ENCODE measurements around the gene MEIOB.
"Not testable (repeated sequence)": the region's sequence is repeated elsewhere in the genome, so short reads cannot be mapped to it uniquely, and the experiment has no call there.

MEIOB gene

GRCh38 chr16:1810536-1810935, 61.4 kb downstream of the MEIOB start:
- DNase-seq: no peak
- no peak for TF ChIP-seq GATA1 (IDR thresholded peaks at IDR 0.05; ENCODE audit: low read depth, low read length)
- no peak for TF ChIP-seq POLR2A (IDR thresholded peaks at IDR 0.05; ENCODE audit: low read length)

GRCh38 chr16:1810106-1810505, 61.9 kb downstream of the MEIOB start:
- DNase-seq: no peak
- TF ChIP-seq POLR2A (IDR thresholded peaks at IDR 0.05; ENCODE audit: low read length) (no peak), GATA1 (IDR thresholded peaks at IDR 0.05; ENCODE audit: low read depth, low read length) (no peak)

GRCh38 chr16:1809281-1809801, 62.6 kb downstream of the MEIOB start:
- no peak for DNase-seq
- TF ChIP-seq GATA1 (IDR thresholded peaks at IDR 0.05; ENCODE audit: low read depth, low read length): no peak
- TF ChIP-seq POLR2A (IDR thresholded peaks at IDR 0.05; ENCODE audit: low read length): no peak

GRCh38 chr16:1808691-1809090, 63.3 kb downstream of the MEIOB start:
- DNase-seq: no peak
- TF ChIP-seq POLR2A (IDR thresholded peaks at IDR 0.05; ENCODE audit: low read length) (no peak), GATA1 (IDR thresholded peaks at IDR 0.05; ENCODE audit: low read depth, low read length) (no peak)

GRCh38 chr16:1807626-1808025, 64.3 kb downstream of the MEIOB start:
- no peak for DNase-seq
- TF ChIP-seq POLR2A (IDR thresholded peaks at IDR 0.05; ENCODE audit: low read length): no peak
- no peak for TF ChIP-seq GATA1 (IDR thresholded peaks at IDR 0.05; ENCODE audit: low read depth, low read length)

GRCh38 chr16:1800701-1801100, 71.3 kb downstream of the MEIOB start:
- TF ChIP-seq POLR2A (IDR thresholded peaks at IDR 0.05; ENCODE audit: low read length) (no peak), GATA1 (IDR thresholded peaks at IDR 0.05; ENCODE audit: low read depth, low read length) (no peak)
- no peak for DNase-seq

GRCh38 chr16:1799263-1799662, 72.7 kb downstream of the MEIOB start:
- not testable (repeated sequence) for DNase-seq

- no peak for TF ChIP-seq POLR2A (IDR thresholded peaks at IDR 0.05; ENCODE audit: low read length)
- DNase-seq: no peak
These were observed 76.9 kb downstream of the MEIOB start for GRCh38 chr16:1794908-1795666.

GRCh38 chr16:1794221-1794871, 77.6 kb downstream of the MEIOB start:
- no peak for DNase-seq
- TF ChIP-seq POLR2A (IDR thresholded peaks at IDR 0.05; ENCODE audit: low read length): no peak
- no peak for TF ChIP-seq GATA1 (IDR thresholded peaks at IDR 0.05; ENCODE audit: low read depth, low read length)

- no peak for DNase-seq
- TF ChIP-seq GATA1 (IDR thresholded peaks at IDR 0.05; ENCODE audit: low read depth, low read length): no peak
- no peak for TF ChIP-seq POLR2A (IDR thresholded peaks at IDR 0.05; ENCODE audit: low read length)
These were observed 78.3 kb downstream of the MEIOB start, which contains the start of gene IGFALS for GRCh38 chr16:1793578-1794220. IGFALS (minus strand) TSS chr16:1793705; CDS start chr16:1793652, 53 bp downstream.

GRCh38 chr16:1792836-1793577, 79.0 kb downstream of the MEIOB start:
- no peak for DNase-seq
- TF ChIP-seq POLR2A (IDR thresholded peaks at IDR 0.05; ENCODE audit: low read length) (no peak), GATA1 (IDR thresholded peaks at IDR 0.05; ENCODE audit: low read depth, low read length) (no peak)

- no peak for TF ChIP-seq POLR2A (IDR thresholded peaks at IDR 0.05; ENCODE audit: low read length)
- DNase-seq: no peak
These were observed 79.8 kb downstream of the MEIOB start for GRCh38 chr16:1791943-1792812.

Measured in erythroblast (primary cell).